Measurements from ENCODE around the gene EHBP1L1. TPM values are rescaled to one million over a fixed set of nuclear protein-coding genes. Genes with fewer than 3 reads are reported as not detected.
"Not testable (repeated sequence)": the region's sequence is repeated elsewhere in the genome, so short reads cannot be mapped to it uniquely, and the experiment has no call there.

EHBP1L1 gene
- total RNA-seq, 4 donors from 2014 or later = 40.5 to 71.0 (median 57.3) TPM

GRCh38 chr11:65634905-65635731 lies 59.3 kb downstream of the EHBP1L1 start:
- intact Hi-C loops (cut with DNase I; ENCODE audit: low total_unique reads) = no loop called here
- no peak overlapping the region for H3K4me3 ChIP-seq (ENCODE audit: low read depth, poor library complexity, severe bottlenecking)
- 93 to 94% methylated on average over 39 to 46 of the region's 46 CpGs for WGBS, 2 donors
- TF ChIP-seq POLR2A (IDR thresholded peaks at IDR 0.05) (no peak), CTCF (IDR thresholded peaks at IDR 0.05) (no peak)
- no peak for DNase-seq (ENCODE audit: low spot score in 2 of 2)

- intact Hi-C loops (cut with DNase I; ENCODE audit: low total_unique reads) = no loop called here
- WGBS, 2 donors = 90 to 92% methylated on average over 21 of the region's 28 CpGs
- no peak overlapping the region for H3K4me3 ChIP-seq (ENCODE audit: low read depth, poor library complexity, severe bottlenecking)
- no peak for DNase-seq (ENCODE audit: low spot score in 2 of 2)
- TF ChIP-seq CTCF (IDR thresholded peaks at IDR 0.05) (no peak), POLR2A (IDR thresholded peaks at IDR 0.05) (no peak)
Measured at GRCh38 chr11:65636108-65637031, 60.5 kb downstream of the EHBP1L1 start.

GRCh38 chr11:65637032-65637557 lies 61.2 kb downstream of the EHBP1L1 start:
- 88 to 94% methylated on average over 3 of the region's 3 CpGs for WGBS, 2 donors
- no peak for DNase-seq (ENCODE audit: low spot score in 2 of 2)
- no peak overlapping the region for H3K4me3 ChIP-seq (ENCODE audit: low read depth, poor library complexity, severe bottlenecking)
- TF ChIP-seq POLR2A (IDR thresholded peaks at IDR 0.05) (no peak), CTCF (IDR thresholded peaks at IDR 0.05) (no peak)
- intact Hi-C loops (cut with DNase I; ENCODE audit: low total_unique reads) = no loop called here

- WGBS, 2 donors = 4 to 6% methylated on average over 24 to 41 of the region's 46 CpGs
- peak within 1 kb of the TSS; percentile 62 for H3K4me3 ChIP-seq (ENCODE audit: low read depth, poor library complexity, severe bottlenecking)
- DNase-seq (ENCODE audit: low spot score in 2 of 2) = peak in 1 of 2 donors; percentile 46
- intact Hi-C loops (cut with DNase I; ENCODE audit: low total_unique reads) = no loop called here
- TF ChIP-seq POLR2A (IDR thresholded peaks at IDR 0.05) = no peak
- no peak for TF ChIP-seq CTCF (IDR thresholded peaks at IDR 0.05)
Measured at GRCh38 chr11:65637794-65638419, 62.1 kb downstream of the EHBP1L1 start, which contains the start of gene SIPA1. SIPA1 (plus strand) TSS chr11:65638101; CDS start chr11:65640922, 2,821 bp downstream.

GRCh38 chr11:65639228-65639597 lies 63.4 kb downstream of the EHBP1L1 start:
- DNase-seq (ENCODE audit: low spot score in 2 of 2); intact Hi-C loops (cut with DNase I; ENCODE audit: low total_unique reads); H3K4me3 ChIP-seq (ENCODE audit: low read depth, poor library complexity, severe bottlenecking): not testable (repeated sequence)
- 92 to 94% methylated on average over 9 of the region's 9 CpGs for WGBS, 2 donors

Measured in lower leg skin (tissue), 4 donors.